ENCODE measurements around the gene ABCD2. TPM values are rescaled to one million over a fixed set of nuclear protein-coding genes. Genes with fewer than 3 reads are reported as not detected.
"Not testable (repeated sequence)": the region's sequence is repeated elsewhere in the genome, so short reads cannot be mapped to it uniquely, and the experiment has no call there.

Gene ABCD2
- polyA plus RNA-seq, 1 experiment = not detected

GRCh38 chr12:39606712-39607423 lies 12.7 kb downstream of the ABCD2 start:
- no peaks in the 10 kb centered on the region for H3K36me3 ChIP-seq (ENCODE audit: control insufficient read depth, insufficient read depth, low read length)
- no peak for DNase-seq (ENCODE audit: low read depth)
- POLR2A ChIA-PET = no interaction called here
- CTCF ChIA-PET = interaction anchor here (0.6 kb wide), 1 partner anchor 522 kb away, joined by 3 read pairs; no protein-coding TSS in a partner anchor
- no peaks in the 10 kb centered on the region for H3K27me3 ChIP-seq (ENCODE audit: control insufficient read depth, insufficient read depth, low read length)
- no peak for TF ChIP-seq CTCF (IDR thresholded peaks at IDR 0.05; ENCODE audit: insufficient read depth, low read depth, low read length)
- no peak overlapping the region for H3K4me3 ChIP-seq (ENCODE audit: low read depth, low read length)

GRCh38 chr12:39605996-39606395 lies 13.6 kb downstream of the ABCD2 start:
- POLR2A ChIA-PET = no interaction called here
- CTCF ChIA-PET = interaction anchor here (1.2 kb wide), 1 partner anchor 11 kb away, joined by 3 read pairs; no protein-coding TSS in a partner anchor
- DNase-seq (ENCODE audit: low read depth) = no peak
- Histone ChIP-seq H3K4me3 (ENCODE audit: low read depth, low read length) (no peak overlapping the region), H3K27me3 (ENCODE audit: control insufficient read depth, insufficient read depth, low read length) (no peaks in the 10 kb centered on the region), H3K36me3 (ENCODE audit: control insufficient read depth, insufficient read depth, low read length) (no peaks in the 10 kb centered on the region)
- no peak for TF ChIP-seq CTCF (IDR thresholded peaks at IDR 0.05; ENCODE audit: insufficient read depth, low read depth, low read length)

- H3K4me3 ChIP-seq (ENCODE audit: low read depth, low read length) = no peak overlapping the region
- ChIA-PET POLR2A (no interaction called here), CTCF (interaction anchor here (0.6 to 1.6 kb wide), 4 partner anchors 10 to 1274 kb away, joined by 3 read pairs; no protein-coding TSS in a partner anchor)
- no peak for TF ChIP-seq CTCF (IDR thresholded peaks at IDR 0.05; ENCODE audit: insufficient read depth, low read depth, low read length)
- no peaks in the 10 kb centered on the region for H3K36me3 ChIP-seq (ENCODE audit: control insufficient read depth, insufficient read depth, low read length)
- DNase-seq (ENCODE audit: low read depth) = no peak
- H3K27me3 ChIP-seq (ENCODE audit: control insufficient read depth, insufficient read depth, low read length) = no peaks in the 10 kb centered on the region
Observed at GRCh38 chr12:39605501-39605900, 14.1 kb downstream of the ABCD2 start.

- H3K36me3 ChIP-seq (ENCODE audit: control insufficient read depth, insufficient read depth, low read length) = no peaks in the 10 kb centered on the region
- POLR2A ChIA-PET = no interaction called here
- no peaks in the 10 kb centered on the region for H3K27me3 ChIP-seq (ENCODE audit: control insufficient read depth, insufficient read depth, low read length)
- TF ChIP-seq CTCF (IDR thresholded peaks at IDR 0.05; ENCODE audit: insufficient read depth, low read depth, low read length) = no peak
- CTCF ChIA-PET = no interaction called here
- no peak overlapping the region for H3K4me3 ChIP-seq (ENCODE audit: low read depth, low read length)
- no peak for DNase-seq (ENCODE audit: low read depth)
Observed at GRCh38 chr12:39603065-39603464, 16.5 kb downstream of the ABCD2 start.

GRCh38 chr12:39601951-39602350 lies 17.7 kb downstream of the ABCD2 start:
- H3K4me3 ChIP-seq (ENCODE audit: low read depth, low read length); H3K36me3 ChIP-seq (ENCODE audit: control insufficient read depth, insufficient read depth, low read length); DNase-seq (ENCODE audit: low read depth); CTCF ChIA-PET; H3K27me3 ChIP-seq (ENCODE audit: control insufficient read depth, insufficient read depth, low read length); POLR2A ChIA-PET: not testable (repeated sequence)

- ChIA-PET POLR2A (no interaction called here), CTCF (no interaction called here)
- DNase-seq (ENCODE audit: low read depth) = no peak
- Histone ChIP-seq H3K27me3 (ENCODE audit: control insufficient read depth, insufficient read depth, low read length) (no peaks in the 10 kb centered on the region), H3K36me3 (ENCODE audit: control insufficient read depth, insufficient read depth, low read length) (no peaks in the 10 kb centered on the region), H3K4me3 (ENCODE audit: low read depth, low read length) (no peak overlapping the region)
- no peak for TF ChIP-seq CTCF (IDR thresholded peaks at IDR 0.05; ENCODE audit: insufficient read depth, low read depth, low read length)
Observed at GRCh38 chr12:39595928-39596327, 23.7 kb downstream of the ABCD2 start.

Measured in BJ (cell line).